ENCODE data around the gene JAG1.

GRCh38 chr20:10657453-10657852 is 16.3 kb downstream of the JAG1 start:
- no peak for TF ChIP-seq RARB (CRISPR knock-in tag; IDR thresholded peaks at IDR 0.05)
- TF ChIP-seq OSR1 (CRISPR knock-in tag; IDR thresholded peaks at IDR 0.05), result no peak
- TF ChIP-seq SNAI2 (CRISPR knock-in tag; IDR thresholded peaks at IDR 0.05), result no peak
- no peak for TF ChIP-seq TCF4 (CRISPR knock-in tag; IDR thresholded peaks at IDR 0.05; ENCODE audit: borderline replicate concordance)
- no peak for TF ChIP-seq ZFP3 (CRISPR knock-in tag; IDR thresholded peaks at IDR 0.05)
- no peak for TF ChIP-seq CREB5 (CRISPR knock-in tag; IDR thresholded peaks at IDR 0.05; ENCODE audit: low read depth)
- TF ChIP-seq ZNF8 (CRISPR knock-in tag; IDR thresholded peaks at IDR 0.05), result no peak
- TF ChIP-seq CSRNP3 (CRISPR knock-in tag; IDR thresholded peaks at IDR 0.05), result no peak
- no peak for TF ChIP-seq ESRRG (CRISPR knock-in tag; IDR thresholded peaks at IDR 0.05)
- TF ChIP-seq ARNTL (CRISPR knock-in tag; IDR thresholded peaks at IDR 0.05; ENCODE audit: borderline replicate concordance, low read depth), result no peak
- TF ChIP-seq ZNF565 (CRISPR knock-in tag; conservative IDR thresholded peaks at IDR 0.05; ENCODE audit: low read depth), result no peak
- TF ChIP-seq PATZ1 (CRISPR knock-in tag; IDR thresholded peaks at IDR 0.05; ENCODE audit: borderline replicate concordance), result no peak
- no peak for TF ChIP-seq ISL1 (CRISPR knock-in tag; IDR thresholded peaks at IDR 0.05)
- no peak for TF ChIP-seq POU6F1 (CRISPR knock-in tag; IDR thresholded peaks at IDR 0.05; ENCODE audit: borderline replicate concordance, low read depth)
